Transverse colon (tissue), 4 donors: ENCODE results near the gene FAM217B. TPM values are rescaled to one million over a fixed set of nuclear protein-coding genes. Genes with fewer than 3 reads are reported as not detected.

Experiments used
- DNase-seq: peaks from one replicate; pipeline ENCODE4 v3.0.0-alpha.2; 2019
- H3K27ac ChIP-seq, 4 donors: fragments of 200-600 bp; sonication (generic); 2 replicates each; pipeline ENCODE4 v1.5.1; 2016 to 2018; ENCODE audit warnings: inconsistent platforms in 4 of 4
- H3K27me3 ChIP-seq: fragments of 200-600 bp; sonication (generic); 2 replicates; pipeline ENCODE4 v1.5.1; 2017; ENCODE audit warnings: inconsistent platforms
- H3K36me3 ChIP-seq, 4 donors: fragments of 200-600 bp; sonication (generic); 2 replicates each; pipeline ENCODE4 v1.5.1; 2017 to 2019; ENCODE audit warnings: inconsistent platforms in 4 of 4
- H3K4me1 ChIP-seq, 4 donors: fragments of 200-600 bp; sonication (generic); 2 replicates each; pipeline ENCODE4 v1.5.1; 2017 to 2020; ENCODE audit warnings: inconsistent platforms in 4 of 4
- H3K4me3 ChIP-seq, 4 donors: fragments of 200-600 bp; sonication (generic); 1 replicate in 1 of 4; 2 replicates in 3 of 4; pipeline versions ENCODE4 v1.5.1 to v1.6.1; 2017 to 2019; ENCODE audit warnings: inconsistent platforms in 4 of 4
- H3K9me3 ChIP-seq, 2 donors: fragments of 200-600 bp; sonication (generic); 2 replicates each; pipeline ENCODE4 v1.5.1; 2017 to 2019; ENCODE audit warnings: inconsistent platforms in 2 of 2
- EP300 ChIP-seq: sonication (generic); formaldehyde crosslinking; IDR thresholded peaks from one replicate; pipeline ENCODE4 v1.6.1; 2017; ENCODE audit warnings: antibody characterized with exemption, low read depth
- POLR2A ChIP-seq: fragments of 450-650 bp; IDR thresholded peaks from one replicate; pipeline ENCODE4 v1.6.1; 2016; ENCODE audit warnings: antibody characterized with exemption, mild to moderate bottlenecking, moderate library complexity
- POLR2AphosphoS5 ChIP-seq, 3 donors: sonication (generic); formaldehyde crosslinking; IDR thresholded peaks; one replicate each; pipeline ENCODE4 v1.6.1; 2016; ENCODE audit warnings: antibody characterized with exemption in 3 of 3
- WGBS, 2 donors: methylation state at CpG; one replicate each; pipeline ENCODE4 v1.1.5; 2018; ENCODE audit warnings: low coverage in 1 of 2; 5-methylcytosine and 5-hydroxymethylcytosine counted together
- in situ Hi-C, 4 donors: fragments of 200-750 bp; cut with MboI; loops; one replicate each; pipeline versions ENCODE4 v1.15.0 to v1.15.1; 2017; ENCODE audit warnings: low sequenced_read_pairs in 3 of 4, low pct_ligation_motif_present in 1 of 4, low pct_unique_long_range_greater_than_20kb in 1 of 4
- intact Hi-C: fragments of 100-400 bp; cut with DNase I; formaldehyde crosslinking; loops from one replicate; pipeline ENCODE4 v1.15.1; 2023; ENCODE audit warnings: low total_unique reads
- total RNA-seq, 4 donors: library from RNA; depleted of rRNA; stranded (reverse); fragments of >200 nt; gene quantifications; one replicate each; pipeline ENCODE4 v1.1.0, GENCODE V29; 2016
- TF ChIP-seq, protein P1 (sequence below), 5 experiments: fragments of 200-600 bp in 3 of 5; fragments of 450-650 bp in 2 of 5; sonication (generic) in 3 of 5; IDR thresholded peaks; 1 replicate in 2 of 5; 2 replicates in 3 of 5; pipeline ENCODE4 v1.5.1; 2016 to 2017; ENCODE audit warnings: antibody characterized with exemption in 5 of 5, inconsistent platforms in 3 of 5, mild to moderate bottlenecking in 2 of 5, moderate library complexity in 1 of 5

FAM217B gene
- total RNA-seq, 4 donors from 2014 or later, result 2.2 to 12.2 (median 6.2) TPM

- Histone ChIP-seq H3K36me3 (no peaks in the 10 kb centered on the region), H3K4me3 (no peak overlapping the region), H3K27me3 (no peaks in the 10 kb centered on the region), H3K27ac (no peak overlapping the region), H3K4me1 (no peaks in the 10 kb centered on the region), H3K9me3 (no peaks in the 10 kb centered on the region)
- intact Hi-C loops, result no loop called here
- TF ChIP-seq, protein P1, sequence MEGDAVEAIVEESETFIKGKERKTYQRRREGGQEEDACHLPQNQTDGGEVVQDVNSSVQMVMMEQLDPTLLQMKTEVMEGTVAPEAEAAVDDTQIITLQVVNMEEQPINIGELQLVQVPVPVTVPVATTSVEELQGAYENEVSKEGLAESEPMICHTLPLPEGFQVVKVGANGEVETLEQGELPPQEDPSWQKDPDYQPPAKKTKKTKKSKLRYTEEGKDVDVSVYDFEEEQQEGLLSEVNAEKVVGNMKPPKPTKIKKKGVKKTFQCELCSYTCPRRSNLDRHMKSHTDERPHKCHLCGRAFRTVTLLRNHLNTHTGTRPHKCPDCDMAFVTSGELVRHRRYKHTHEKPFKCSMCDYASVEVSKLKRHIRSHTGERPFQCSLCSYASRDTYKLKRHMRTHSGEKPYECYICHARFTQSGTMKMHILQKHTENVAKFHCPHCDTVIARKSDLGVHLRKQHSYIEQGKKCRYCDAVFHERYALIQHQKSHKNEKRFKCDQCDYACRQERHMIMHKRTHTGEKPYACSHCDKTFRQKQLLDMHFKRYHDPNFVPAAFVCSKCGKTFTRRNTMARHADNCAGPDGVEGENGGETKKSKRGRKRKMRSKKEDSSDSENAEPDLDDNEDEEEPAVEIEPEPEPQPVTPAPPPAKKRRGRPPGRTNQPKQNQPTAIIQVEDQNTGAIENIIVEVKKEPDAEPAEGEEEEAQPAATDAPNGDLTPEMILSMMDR (IDR thresholded peaks at IDR 0.05), result no peak
- TF ChIP-seq POLR2AphosphoS5 (IDR thresholded peaks at IDR 0.05) (no peak), EP300 (no peak), POLR2A (no peak)
- 79 to 82% methylated on average over 4 of the region's 4 CpGs for WGBS, 2 donors
- no peak for DNase-seq
- in situ Hi-C loops, result no loop called here
Measured at GRCh38 chr20:59984541-59984940, 44.4 kb downstream of the FAM217B start.

GRCh38 chr20:59985164-59985563 lies 45.0 kb downstream of the FAM217B start:
- TF ChIP-seq, protein P1 (IDR thresholded peaks at IDR 0.05), result no peak
- TF ChIP-seq POLR2A (no peak), EP300 (no peak), POLR2AphosphoS5 (IDR thresholded peaks at IDR 0.05) (no peak)
- WGBS, 2 donors, result 84 to 90% methylated on average over 7 to 8 of the region's 8 CpGs
- H3K9me3 ChIP-seq, result no peaks in the 10 kb centered on the region
- in situ Hi-C loops, result no loop called here
- H3K27me3 ChIP-seq, result no peaks in the 10 kb centered on the region
- no peaks in the 10 kb centered on the region for H3K4me1 ChIP-seq
- no peaks in the 10 kb centered on the region for H3K36me3 ChIP-seq
- H3K27ac ChIP-seq, result no peak overlapping the region
- intact Hi-C loops, result no loop called here
- no peak for DNase-seq
- no peak overlapping the region for H3K4me3 ChIP-seq

- Histone ChIP-seq H3K27me3 (no peaks in the 10 kb centered on the region), H3K9me3 (no peaks in the 10 kb centered on the region), H3K27ac (no peak overlapping the region), H3K36me3 (no peaks in the 10 kb centered on the region), H3K4me1 (no peaks in the 10 kb centered on the region), H3K4me3 (no peak overlapping the region)
- no peak for DNase-seq
- intact Hi-C loops (no loop called here), in situ Hi-C loops (no loop called here)
- no peak for TF ChIP-seq EP300
- TF ChIP-seq POLR2A, result no peak
- TF ChIP-seq, protein P1 (IDR thresholded peaks at IDR 0.05), result no peak
- no peak for TF ChIP-seq POLR2AphosphoS5 (IDR thresholded peaks at IDR 0.05)
- 93% methylated on average over 3 of the region's 3 CpGs; no CpG with 5 or more reads in 1 of the 2 donors for WGBS, 2 donors
Measured at GRCh38 chr20:59985864-59986263, 45.7 kb downstream of the FAM217B start.

- in situ Hi-C loops (no loop called here), intact Hi-C loops (no loop called here)
- no peak overlapping the region for H3K4me3 ChIP-seq
- TF ChIP-seq POLR2AphosphoS5 (IDR thresholded peaks at IDR 0.05), result no peak
- TF ChIP-seq, protein P1 (IDR thresholded peaks at IDR 0.05), result no peak
- no peak for TF ChIP-seq EP300
- TF ChIP-seq POLR2A, result no peak
- H3K4me1 ChIP-seq, result no peaks in the 10 kb centered on the region
- WGBS, 2 donors, result 86 to 94% methylated on average over 7 of the region's 7 CpGs
- H3K27ac ChIP-seq, result no peak overlapping the region
- no peak for DNase-seq
- no peaks in the 10 kb centered on the region for H3K9me3 ChIP-seq
- no peaks in the 10 kb centered on the region for H3K36me3 ChIP-seq
- no peaks in the 10 kb centered on the region for H3K27me3 ChIP-seq
Measured at GRCh38 chr20:59987135-59987534, 46.9 kb downstream of the FAM217B start.
